Cardiac septum (tissue), 1 donor: ENCODE results near the gene EFR3B. TPM values are rescaled to one million over a fixed set of nuclear protein-coding genes. Genes with fewer than 3 reads are reported as not detected.
A peak's percentile ranks its signal among the peaks of the same experiment; 100 is the strongest.
"Not testable (repeated sequence)": the region's sequence is repeated elsewhere in the genome, so short reads cannot be mapped to it uniquely, and the experiment has no call there.

Source experiments
- DNase-seq: peaks from one replicate; pipeline ENCODE4 v3.0.0-alpha.2; 2020; ENCODE audit warnings: low spot score
- intact Hi-C: fragments of 100-400 bp; cut with DNase I; formaldehyde crosslinking; loops from one replicate; pipeline ENCODE4 v1.14.0; 2022
- long read RNA-seq: library from polyadenylated mRNA; unstranded; transcript quantifications from one replicate; pipeline ENCODE4 v2.0.0, GENCODE V29; 2021
- total RNA-seq: library from RNA; stranded (reverse); fragmentation: NEBNext Ultra II Directional; extraction: Animal tissue kit (Norgen Biotek cat#: 25700); gene quantifications from one replicate; pipeline ENCODE4 v1.2.1, GENCODE V29; 2021
- donor health status: DM: no; HTN: no; CAD: no.

EFR3B gene
- total RNA-seq = 8.9 TPM
- long read RNA-seq, full-length matches to known transcripts = 2 of 10 reads
- long read RNA-seq, partial matches to known transcripts = 1 of 10 reads
- long read RNA-seq, other reads (novel, unspliced or antisense) = 7 of 10 reads

GRCh38 chr2:25041928-25042320 is at the start of gene EFR3B:
Gene EFR3B (plus strand): TSS chr2:25042076. CDS start chr2:25042313, 237 bp downstream.
- DNase-seq = peak; percentile 97
- intact Hi-C loops = loop anchor here (2.0 to 5.0 kb wide), 3 partner anchors 35 to 85 kb away; partner anchors contain the start of gene DNAJC27

GRCh38 chr2:24993406-24994145 is 48.3 kb upstream of the EFR3B start:
- no peak for DNase-seq
- intact Hi-C loops = no loop called here

- no peak for DNase-seq
- intact Hi-C loops = no loop called here
Measured at GRCh38 chr2:24994146-24994724, 47.6 kb upstream of the EFR3B start.

GRCh38 chr2:24999097-24999496 is 42.8 kb upstream of the EFR3B start:
- intact Hi-C loops, DNase-seq: not testable (repeated sequence)

- no peak for DNase-seq
- intact Hi-C loops = no loop called here
Measured at GRCh38 chr2:25000036-25000435, 41.8 kb upstream of the EFR3B start.

GRCh38 chr2:25000503-25001324 is 41.2 kb upstream of the EFR3B start:
- intact Hi-C loops = no loop called here
- no peak for DNase-seq

GRCh38 chr2:25001325-25001637 is 40.6 kb upstream of the EFR3B start:
- intact Hi-C loops = no loop called here
- DNase-seq = no peak

GRCh38 chr2:25002066-25002465 is 39.8 kb upstream of the EFR3B start:
- no peak for DNase-seq
- intact Hi-C loops = no loop called here

- intact Hi-C loops = no loop called here
- DNase-seq = no peak
Measured at GRCh38 chr2:25009954-25010353, 31.9 kb upstream of the EFR3B start.

GRCh38 chr2:25011342-25011741 is 30.5 kb upstream of the EFR3B start:
- DNase-seq, intact Hi-C loops: not testable (repeated sequence)

GRCh38 chr2:25014631-25015030 is 27.2 kb upstream of the EFR3B start:
- intact Hi-C loops = no loop called here

GRCh38 chr2:25018681-25019080 is 23.2 kb upstream of the EFR3B start:
- intact Hi-C loops = no loop called here
- no peak for DNase-seq

More at GRCh38 chr2:25014631-25015030, 27.2 kb upstream of the EFR3B start:
- no peak for DNase-seq

GRCh38 chr2:25021791-25022362 is 20.0 kb upstream of the EFR3B start:
- intact Hi-C loops = no loop called here
- DNase-seq = no peak

- DNase-seq = no peak
- intact Hi-C loops = no loop called here
Measured at GRCh38 chr2:25023333-25023732, 18.5 kb upstream of the EFR3B start.

GRCh38 chr2:25025229-25026007 is 16.5 kb upstream of the EFR3B start:
- no peak for DNase-seq
- intact Hi-C loops = no loop called here

- intact Hi-C loops = no loop called here
- no peak for DNase-seq
Measured at GRCh38 chr2:25026008-25026530, 15.8 kb upstream of the EFR3B start.

- intact Hi-C loops = no loop called here
- no peak for DNase-seq
Measured at GRCh38 chr2:25029183-25029554, 12.7 kb upstream of the EFR3B start.

GRCh38 chr2:25030702-25031101 is 11.2 kb upstream of the EFR3B start:
- no peak for DNase-seq
- intact Hi-C loops = no loop called here

GRCh38 chr2:25032094-25032493 is 9.8 kb upstream of the EFR3B start:
- intact Hi-C loops = no loop called here

More at GRCh38 chr2:25032094-25032493, 9.8 kb upstream of the EFR3B start:
- DNase-seq = peak; percentile 68
